MM.1S (cell line): Measurements from ENCODE around the gene SHISA8.

Source experiments
- DNase-seq: peaks from one replicate; pipeline ENCODE4 v3.0.0-alpha.2; 2015
- H2AFZ ChIP-seq: fragments of 300-600 bp; sonication (generic); 2 replicates; pipeline ENCODE4 v1.6.0; 2016; ENCODE audit warnings: antibody characterized with exemption, low read length
- H3F3A ChIP-seq: fragments of 300-600 bp; sonication (generic); 2 replicates; pipeline ENCODE4 v1.6.1; 2016; ENCODE audit warnings: mild to moderate bottlenecking, antibody characterized with exemption, low read length, moderate library complexity, mixed read lengths; ENCODE audit not compliant: insufficient read depth
- H3K27ac ChIP-seq: fragments of 300-600 bp; sonication (generic); 2 replicates; pipeline ENCODE4 v1.5.1; 2016; ENCODE audit warnings: mild to moderate bottlenecking, low read length
- H3K27me3 ChIP-seq: fragments of 300-600 bp; sonication (generic); replicated peaks from 2 replicates; pipeline ENCODE4 v1.6.0; 2016; ENCODE audit warnings: low read length; ENCODE audit not compliant: insufficient read depth
- H3K36me3 ChIP-seq: fragments of 300-600 bp; sonication (generic); replicated peaks from 2 replicates; pipeline ENCODE4 v1.6.1; 2016; ENCODE audit warnings: mild to moderate bottlenecking, low read length, mixed read lengths; ENCODE audit not compliant: insufficient read depth
- H3K4me1 ChIP-seq: fragments of 300-600 bp; sonication (generic); 2 replicates; pipeline ENCODE4 v1.6.1; 2016; ENCODE audit warnings: low read length, mixed read lengths
- H3K4me2 ChIP-seq: fragments of 300-600 bp; sonication (generic); 2 replicates; pipeline ENCODE4 v1.6.0; 2016; ENCODE audit warnings: low read depth, low read length
- H3K4me3 ChIP-seq: fragments of 300-600 bp; sonication (generic); 2 replicates; pipeline ENCODE4 v1.5.1; 2016; ENCODE audit warnings: low read length, mixed read lengths
- H3K79me2 ChIP-seq: fragments of 300-600 bp; sonication (generic); 2 replicates; pipeline ENCODE4 v1.6.1; 2016; ENCODE audit warnings: mixed run types, low read length, mixed read lengths
- H3K9ac ChIP-seq: fragments of 300-600 bp; sonication (generic); 2 replicates; pipeline ENCODE4 v1.6.1; 2016; ENCODE audit warnings: low read length, mixed read lengths
- H3K9me2 ChIP-seq: fragments of 300-600 bp; sonication (generic); replicated peaks from 2 replicates; pipeline ENCODE4 v1.6.1; 2016; ENCODE audit warnings: mild to moderate bottlenecking, low read length, mixed read lengths; ENCODE audit not compliant: insufficient read depth
- H3K9me3 ChIP-seq: fragments of 300-600 bp; sonication (generic); replicated peaks from 2 replicates; pipeline ENCODE4 v1.6.1; 2016; ENCODE audit warnings: mild to moderate bottlenecking, low read length, mixed read lengths; ENCODE audit not compliant: insufficient read depth
- H4K20me1 ChIP-seq: fragments of 300-600 bp; sonication (generic); 2 replicates; pipeline ENCODE4 v1.6.1; 2016; ENCODE audit warnings: mild to moderate bottlenecking, low read length, moderate library complexity, mixed read lengths; ENCODE audit not compliant: insufficient read depth
- CTCF ChIP-seq: fragments of 300-600 bp; sonication (generic); IDR thresholded peaks from 2 replicates; pipeline ENCODE4 v1.5.1; 2016; ENCODE audit warnings: antibody characterized with exemption, low read length, mixed read lengths
- EZH2 ChIP-seq: fragments of 300-600 bp; sonication (generic); optimal IDR thresholded peaks from 2 replicates; pipeline ENCODE3; 2017; ENCODE audit warnings: low read depth, mild to moderate bottlenecking, antibody characterized with exemption, low read length, mixed read lengths
- EZH2phosphoT487 ChIP-seq: fragments of 300-600 bp; sonication (generic); IDR thresholded peaks from 2 replicates; pipeline ENCODE4 v1.6.1; 2018; ENCODE audit warnings: antibody characterized with exemption, low read length

The SHISA8 gene

GRCh38 chr22:41893591-41894375 is 21.1 kb downstream of the SHISA8 start:
- Histone ChIP-seq H3K4me1 (no peaks in the 10 kb centered on the region), H3K27ac (no peak overlapping the region), H4K20me1 (no peaks in the 10 kb centered on the region), H3K9me3 (no peaks in the 10 kb centered on the region), H3F3A (no peaks in the 10 kb centered on the region; the same call in 1 of the 2 replicates), H2AFZ (no peak overlapping the region), H3K79me2 (peaks cover 7% of the 10 kb centered on the region; the same call in 1 of the 2 replicates), H3K4me3 (no peak overlapping the region), H3K9ac (no peak overlapping the region), H3K36me3 (peaks cover 15% of the 10 kb centered on the region), H3K4me2 (no peak overlapping the region), H3K9me2 (no peaks in the 10 kb centered on the region), H3K27me3 (no peaks in the 10 kb centered on the region)
- TF ChIP-seq EZH2phosphoT487 (no peak), EZH2 (no peak), CTCF (no peak)
- DNase-seq: no peak

- H3K27me3 ChIP-seq: no peaks in the 10 kb centered on the region
Measured at GRCh38 chr22:41892721-41893120, 22.2 kb downstream of the SHISA8 start.

GRCh38 chr22:41891407-41891806 is 23.5 kb downstream of the SHISA8 start:
- Histone ChIP-seq H3K36me3 (peaks cover 5% of the 10 kb centered on the region; the same call in 1 of the 2 replicates), H3K4me1 (no peaks in the 10 kb centered on the region), H3K79me2 (peaks cover 7% of the 10 kb centered on the region; the same call in 1 of the 2 replicates), H3K9ac (no peak overlapping the region), H4K20me1 (no peaks in the 10 kb centered on the region), H3K4me3 (no peak overlapping the region), H3K27me3 (no peaks in the 10 kb centered on the region), H3K4me2 (no peak overlapping the region), H3K9me2 (no peaks in the 10 kb centered on the region), H3K9me3 (no peaks in the 10 kb centered on the region), H3K27ac (no peak overlapping the region), H3F3A (no peaks in the 10 kb centered on the region; the same call in 1 of the 2 replicates), H2AFZ (no peak overlapping the region)
- DNase-seq: no peak
- TF ChIP-seq EZH2: no peak
- no peak for TF ChIP-seq CTCF
- TF ChIP-seq EZH2phosphoT487: no peak

More at GRCh38 chr22:41892721-41893120, 22.2 kb downstream of the SHISA8 start:
- no peaks in the 10 kb centered on the region for H3K9me2 ChIP-seq
- no peaks in the 10 kb centered on the region for H3K9me3 ChIP-seq
- no peak for DNase-seq
- H3K36me3 ChIP-seq: peaks cover 15% of the 10 kb centered on the region
- H3K4me1 ChIP-seq: no peaks in the 10 kb centered on the region
- no peak overlapping the region for H3K4me2 ChIP-seq
- peaks cover 7% of the 10 kb centered on the region; the same call in 1 of the 2 replicates for H3K79me2 ChIP-seq
- H4K20me1 ChIP-seq: no peaks in the 10 kb centered on the region
- no peak overlapping the region for H2AFZ ChIP-seq
- H3F3A ChIP-seq: no peaks in the 10 kb centered on the region; the same call in 1 of the 2 replicates
- no peak overlapping the region for H3K27ac ChIP-seq
- no peak overlapping the region for H3K9ac ChIP-seq
- TF ChIP-seq EZH2phosphoT487 (no peak), CTCF (no peak), EZH2 (no peak)
- H3K4me3 ChIP-seq: no peak overlapping the region
